GM12892 (cell line): ENCODE measurements around the gene HNRNPF.

ENCODE experiments used
- POLR2A ChIP-seq: IDR thresholded peaks from 2 replicates; pipeline ENCODE4 v1.6.1; 2011; ENCODE audit warnings: low read depth, low read length, control low read depth
- POLR2AphosphoS5 ChIP-seq: IDR thresholded peaks from 2 replicates; pipeline ENCODE4 v1.6.1; 2011; ENCODE audit warnings: low read depth, low read length, control low read depth
- TAF1 ChIP-seq: IDR thresholded peaks from 2 replicates; pipeline ENCODE4 v1.6.1; 2011; ENCODE audit warnings: low read depth, mild to moderate bottlenecking, control low read depth, low read length, borderline replicate concordance

DNA sequence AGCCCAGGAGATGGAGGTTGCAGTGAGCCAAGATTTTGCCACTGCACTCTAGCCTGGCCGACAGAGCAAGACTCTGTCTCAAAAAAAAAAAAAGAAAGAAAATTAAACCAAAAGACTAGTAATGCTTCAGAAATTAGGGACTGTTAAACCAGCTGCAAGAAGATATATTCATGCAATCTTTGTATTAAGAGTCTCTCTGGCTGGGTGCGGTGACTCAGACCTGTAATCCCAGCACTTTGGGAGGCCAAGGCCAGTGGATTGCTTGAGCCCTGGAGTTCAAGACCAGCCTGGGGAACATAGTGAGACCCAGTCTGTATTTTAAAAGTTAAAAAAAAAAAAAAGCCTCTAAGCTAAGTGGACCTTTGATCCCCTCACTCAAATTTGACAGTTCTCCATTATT, 2.5 kb upstream of the HNRNPF start:
- TF ChIP-seq TAF1 (no peak), POLR2A (no peak), POLR2AphosphoS5 (no peak)
